ENCODE measurements around the gene SEMG1.

The SEMG1 gene

DNA sequence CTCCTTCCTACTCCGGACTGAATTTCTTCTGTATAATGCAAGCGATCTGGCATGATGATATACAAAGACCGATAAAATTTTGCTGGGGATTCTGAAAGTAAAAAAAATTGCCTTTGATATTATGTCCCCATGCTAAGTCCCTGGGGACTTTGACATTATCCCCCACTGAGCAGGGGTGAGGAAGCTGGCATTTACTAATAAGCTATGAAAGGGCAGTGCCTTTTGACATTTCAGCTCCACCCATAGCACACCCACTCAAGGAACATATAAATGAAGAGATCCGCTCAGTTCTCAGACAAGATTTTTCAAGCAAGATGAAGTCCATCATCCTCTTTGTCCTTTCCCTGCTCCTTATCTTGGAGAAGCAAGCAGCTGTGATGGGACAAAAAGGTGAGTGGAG lies 14.2 kb downstream of the SEMG1 start, which contains the start of gene SEMG2:
Gene SEMG2 (plus strand): TSS at position 298 of the 400 bp plus-strand sequence. CDS start 17 bp downstream, at position 315.
- no peak for DNase-seq (ENCODE audit: low read depth in 2 of 3, low spot score in 2 of 3)

DNA sequence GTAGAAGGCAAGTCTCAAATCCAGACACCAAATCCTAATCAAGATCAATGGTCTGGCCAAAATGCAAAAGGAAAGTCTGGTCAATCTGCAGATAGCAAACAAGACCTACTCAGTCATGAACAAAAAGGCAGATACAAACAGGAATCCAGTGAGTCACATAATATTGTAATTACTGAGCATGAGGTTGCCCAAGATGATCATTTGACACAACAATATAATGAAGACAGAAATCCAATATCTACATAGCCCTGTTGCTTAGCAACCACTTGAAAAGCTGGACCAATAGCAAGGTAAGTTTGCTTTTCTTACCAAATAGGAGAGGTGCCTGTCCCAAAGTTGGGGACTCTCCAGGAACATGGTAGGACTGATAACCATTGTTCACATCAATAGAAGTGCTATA lies 16.3 kb downstream of the SEMG1 start:
- DNase-seq (ENCODE audit: low read depth in 2 of 3, low spot score in 2 of 3) = no peak

DNA sequence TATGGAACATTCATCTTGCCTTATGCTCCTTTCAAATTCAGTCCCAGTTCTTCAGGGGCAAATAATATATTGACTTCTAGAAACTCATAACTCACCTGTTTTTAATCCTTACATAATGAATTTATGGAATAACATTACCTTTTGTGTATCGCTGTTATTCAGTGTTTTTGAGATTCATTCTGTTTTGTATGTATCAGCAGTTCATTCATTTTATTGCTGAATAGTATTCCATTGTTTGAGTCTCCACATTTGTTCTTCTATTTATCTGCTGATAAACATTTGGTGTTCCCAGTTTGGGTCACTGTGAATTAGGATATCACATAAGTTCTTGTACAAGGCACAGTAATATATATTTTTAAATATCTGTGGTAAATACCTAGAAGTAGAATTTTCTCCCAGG lies 19.5 kb downstream of the SEMG1 start:
- DNase-seq (ENCODE audit: low read depth in 2 of 3, low spot score in 2 of 3) = no peak

DNA sequence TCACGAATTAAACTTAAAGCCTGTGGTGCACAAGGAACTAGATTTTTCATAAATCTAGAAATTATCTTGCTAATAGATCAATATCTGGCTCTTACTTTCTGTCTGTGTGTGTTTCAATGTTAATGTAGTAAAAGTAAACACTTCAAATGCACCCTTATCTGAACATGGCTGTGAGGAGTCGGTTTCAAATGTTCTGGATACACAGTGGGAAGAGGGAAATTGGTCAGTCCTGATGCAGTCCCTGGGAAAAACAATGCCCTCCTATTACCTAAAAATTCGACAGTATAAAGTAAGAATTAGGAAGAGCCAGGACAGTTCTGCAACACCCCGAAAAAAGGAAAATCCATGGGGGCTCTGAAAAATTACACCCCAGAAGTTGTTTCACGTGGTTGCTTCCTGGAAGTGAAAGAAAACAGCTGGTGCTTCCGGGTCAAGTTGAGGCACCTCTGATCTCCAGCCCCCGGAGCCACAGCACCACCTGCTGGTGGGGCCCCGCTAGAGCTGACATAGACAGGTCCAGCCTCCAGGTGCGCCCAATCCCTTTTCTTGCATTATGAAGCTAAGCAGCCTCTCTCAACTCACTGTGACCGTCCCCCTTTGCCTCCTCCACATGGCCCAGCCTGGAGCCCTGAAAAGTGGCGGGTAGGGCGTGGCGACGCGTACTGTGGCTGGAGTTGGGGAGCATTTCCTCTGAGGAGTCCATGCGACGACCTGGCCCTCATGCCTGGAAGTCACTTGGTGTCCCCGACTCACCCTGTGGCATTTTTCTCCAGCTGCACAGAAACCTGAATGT lies 22.6 kb downstream of the SEMG1 start:
- peak in 2 of 3 experiments; percentile 37 to 38 for DNase-seq (ENCODE audit: low read depth in 2 of 3, low spot score in 2 of 3)

- DNase-seq (ENCODE audit: low read depth in 2 of 3, low spot score in 2 of 3) = no peak
Observed at GRCh38 chr20:45230631-45231030, 23.8 kb downstream of the SEMG1 start.

DNA sequence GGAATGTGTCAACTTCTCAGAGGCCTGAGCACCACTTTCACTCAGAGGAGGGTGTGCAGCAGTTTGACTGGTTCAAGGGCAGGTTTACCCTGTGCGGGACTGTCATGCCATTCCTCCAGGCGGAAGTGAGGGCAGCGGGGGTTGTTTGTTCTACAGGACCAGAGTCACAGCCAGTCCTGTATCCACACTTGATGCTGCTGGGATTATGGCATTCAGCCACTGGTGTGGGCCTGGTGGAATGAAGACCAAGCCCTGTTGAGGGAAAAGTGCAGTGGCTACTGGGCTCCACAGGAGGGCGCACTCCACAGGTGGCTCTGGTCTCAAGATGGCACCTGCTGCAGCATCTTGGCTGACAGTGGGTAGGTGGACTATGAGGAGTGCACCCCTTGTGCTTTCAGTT lies 29.2 kb downstream of the SEMG1 start:
- DNase-seq (ENCODE audit: low read depth in 2 of 3, low spot score in 2 of 3) = no peak

GRCh38 chr20:45238139-45238538 lies 31.3 kb downstream of the SEMG1 start:
- DNase-seq (ENCODE audit: low read depth in 2 of 3, low spot score in 2 of 3) = no peak

- no peak for DNase-seq (ENCODE audit: low read depth in 2 of 3, low spot score in 2 of 3)
Observed at GRCh38 chr20:45246109-45246508, 39.3 kb downstream of the SEMG1 start.

GRCh38 chr20:45247865-45248264 lies 41.0 kb downstream of the SEMG1 start:
- no peak for DNase-seq (ENCODE audit: low read depth in 2 of 3, low spot score in 2 of 3)

DNA sequence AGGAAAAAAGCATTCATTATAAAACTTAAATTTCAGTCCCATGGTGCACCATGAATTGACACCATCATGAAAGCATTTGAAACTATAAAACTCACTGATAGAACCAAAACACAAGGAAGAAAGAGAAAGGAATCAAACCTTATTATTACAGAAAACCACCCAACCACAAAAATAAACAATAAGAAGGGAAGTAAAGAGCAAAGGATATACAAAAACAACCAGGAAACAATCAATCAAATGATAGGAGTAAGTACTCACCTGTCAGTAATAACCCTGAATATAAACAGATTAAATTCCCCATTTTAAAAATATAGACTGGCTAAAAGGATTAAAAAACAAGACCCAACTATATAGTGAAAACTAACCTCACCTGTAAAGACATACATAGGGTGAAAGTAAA lies 41.8 kb downstream of the SEMG1 start:
- DNase-seq (ENCODE audit: low read depth in 2 of 3, low spot score in 2 of 3) = no peak

DNA sequence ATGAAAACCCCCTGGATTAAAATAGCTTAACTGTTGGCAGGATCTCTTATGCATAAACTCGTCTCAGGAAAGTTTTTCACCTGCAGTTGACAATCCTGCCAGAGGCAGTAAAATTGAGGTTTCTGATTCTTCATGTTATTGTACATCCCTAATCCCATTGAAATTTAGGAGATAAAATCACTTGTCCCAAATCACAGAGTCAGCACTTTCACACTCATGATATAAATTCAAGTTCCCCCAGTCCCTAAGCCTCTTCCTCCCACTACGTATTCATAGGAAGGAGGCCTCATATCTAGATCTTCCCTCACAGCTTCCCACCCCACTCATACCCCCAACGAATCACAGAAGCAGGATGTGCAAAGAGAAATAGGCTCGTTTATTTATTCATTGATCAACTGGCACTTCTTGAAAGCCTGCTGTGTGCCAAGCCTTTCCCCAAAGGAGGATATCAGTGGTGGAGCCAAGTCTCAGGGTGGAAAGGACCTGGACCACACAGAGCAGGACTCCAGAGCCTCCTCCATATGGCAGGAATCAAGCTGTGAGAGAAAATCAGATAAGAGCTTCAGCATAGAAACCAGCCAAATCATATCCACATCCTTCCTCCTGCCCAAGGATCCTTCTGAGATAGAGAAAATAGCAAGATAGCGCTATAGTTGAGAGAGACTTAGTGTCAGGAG lies 45.2 kb downstream of the SEMG1 start:
- DNase-seq (ENCODE audit: low read depth in 2 of 3, low spot score in 2 of 3) = no peak

DNA sequence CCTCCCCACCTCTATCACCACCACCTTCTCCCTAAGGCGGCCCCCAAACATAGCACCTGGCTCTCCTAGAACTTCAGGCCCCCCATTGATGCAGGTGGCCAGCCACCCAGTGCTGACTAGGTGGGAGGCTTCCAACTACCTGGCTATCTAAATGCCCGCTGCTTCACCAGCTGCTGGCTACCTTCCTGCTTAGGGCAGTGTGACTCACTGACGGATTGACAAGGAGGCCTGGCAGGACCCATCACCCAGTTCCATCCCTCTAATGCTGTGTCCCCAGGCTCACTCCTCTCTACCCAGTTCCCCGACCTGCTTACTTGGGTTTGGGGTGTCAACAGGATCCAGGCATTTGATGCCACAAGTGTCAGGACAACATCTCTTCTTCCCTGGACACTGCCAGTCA lies 46.4 kb downstream of the SEMG1 start:
- no peak for DNase-seq (ENCODE audit: low read depth in 2 of 3, low spot score in 2 of 3)

GRCh38 chr20:45254383-45255262 lies 47.8 kb downstream of the SEMG1 start, which contains the start of gene SLPI:
Gene SLPI, minus strand, starts transcription at chr20:45254564. Its CDS starts 21 bp downstream, at chr20:45254543.
- no peak for DNase-seq (ENCODE audit: low read depth in 2 of 3, low spot score in 2 of 3)

DNA sequence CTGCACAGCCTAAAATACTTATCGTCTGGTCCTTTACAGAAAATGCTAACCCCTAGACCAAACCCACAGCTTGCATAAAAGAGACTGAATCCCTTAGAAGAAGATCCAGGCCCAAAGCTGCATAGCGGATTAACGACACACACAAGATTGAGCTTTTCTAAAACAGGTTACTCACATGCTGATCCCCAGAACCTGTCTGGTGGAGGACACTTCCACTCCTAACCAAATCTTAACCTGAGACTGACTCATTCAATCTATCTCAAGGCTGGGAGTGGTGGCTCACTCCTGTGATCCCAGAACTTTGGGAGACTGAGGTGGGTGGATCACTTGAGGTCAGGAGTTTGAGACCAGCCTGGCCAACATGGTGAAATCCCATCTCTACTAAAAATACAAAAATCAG lies 50.3 kb downstream of the SEMG1 start:
- DNase-seq (ENCODE audit: low read depth in 2 of 3, low spot score in 2 of 3) = no peak

DNA sequence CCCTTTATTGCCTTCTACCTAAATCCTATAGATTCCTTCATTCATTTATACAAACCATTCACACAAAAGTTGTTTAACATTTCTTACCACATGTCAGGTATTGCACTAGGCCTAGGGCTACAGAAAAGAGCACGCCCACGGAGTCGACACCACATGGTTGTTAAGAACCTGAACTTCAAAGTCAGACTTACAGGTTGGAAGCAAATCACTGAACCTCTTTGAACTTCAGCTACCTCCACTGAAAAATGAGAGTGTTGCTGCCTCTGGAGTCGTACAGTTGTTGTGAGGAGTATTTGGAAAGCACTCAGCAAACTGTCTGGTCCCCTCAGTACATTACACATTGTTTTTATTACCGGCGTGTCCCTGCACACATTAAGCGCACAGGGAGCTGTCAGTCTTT lies 50.9 kb downstream of the SEMG1 start:
- DNase-seq (ENCODE audit: low read depth in 2 of 3, low spot score in 2 of 3) = no peak

GRCh38 chr20:45258259-45258658 lies 51.4 kb downstream of the SEMG1 start:
- DNase-seq (ENCODE audit: low read depth in 2 of 3, low spot score in 2 of 3) = no peak

DNA sequence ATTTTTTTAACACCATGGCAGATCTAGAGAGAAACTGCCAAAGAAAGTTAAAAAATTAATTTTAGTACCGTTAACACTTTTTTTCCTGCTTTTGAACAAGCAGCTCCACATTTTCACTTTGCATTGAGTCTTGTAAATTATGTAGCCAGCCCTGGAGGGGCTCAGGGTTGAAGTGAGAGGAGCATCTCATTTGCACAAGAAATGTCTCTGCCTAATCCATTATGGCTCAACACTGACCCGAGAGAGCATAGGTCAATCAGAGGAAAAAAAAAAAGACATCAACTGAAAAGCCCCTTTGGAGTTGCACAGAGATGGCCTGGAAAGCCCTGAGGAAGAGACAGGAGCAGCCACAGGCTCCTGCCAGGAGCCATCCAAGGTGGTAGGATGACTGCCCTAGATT lies 51.8 kb downstream of the SEMG1 start:
- DNase-seq (ENCODE audit: low read depth in 2 of 3, low spot score in 2 of 3) = no peak

Measured in activated CD8-positive, alpha-beta memory T cell treated with anti-CD3 and anti-CD28 coated beads for 48 hours (primary cell).